Measurements from ENCODE around the gene CLSTN2.

CLSTN2 gene

GRCh38 chr3:140530603-140531002 is 595.6 kb downstream of the CLSTN2 start:
- no peak overlapping the region for H3K4me3 Mint-ChIP-seq

GRCh38 chr3:140532793-140533330 is 597.9 kb downstream of the CLSTN2 start:
- Mint-ChIP-seq H3K36me3 (ENCODE audit: low read depth) (no peaks in the 10 kb centered on the region), H3K4me1 (peaks cover 18% of the 10 kb centered on the region), H3K4me3 (no peak overlapping the region), H3K27ac (no peak overlapping the region), H3K9me3 (peaks cover 2% of the 10 kb centered on the region), H3K27me3 (ENCODE audit: low read depth) (peaks cover 6% of the 10 kb centered on the region)
- TF ChIP-seq, protein P1, sequence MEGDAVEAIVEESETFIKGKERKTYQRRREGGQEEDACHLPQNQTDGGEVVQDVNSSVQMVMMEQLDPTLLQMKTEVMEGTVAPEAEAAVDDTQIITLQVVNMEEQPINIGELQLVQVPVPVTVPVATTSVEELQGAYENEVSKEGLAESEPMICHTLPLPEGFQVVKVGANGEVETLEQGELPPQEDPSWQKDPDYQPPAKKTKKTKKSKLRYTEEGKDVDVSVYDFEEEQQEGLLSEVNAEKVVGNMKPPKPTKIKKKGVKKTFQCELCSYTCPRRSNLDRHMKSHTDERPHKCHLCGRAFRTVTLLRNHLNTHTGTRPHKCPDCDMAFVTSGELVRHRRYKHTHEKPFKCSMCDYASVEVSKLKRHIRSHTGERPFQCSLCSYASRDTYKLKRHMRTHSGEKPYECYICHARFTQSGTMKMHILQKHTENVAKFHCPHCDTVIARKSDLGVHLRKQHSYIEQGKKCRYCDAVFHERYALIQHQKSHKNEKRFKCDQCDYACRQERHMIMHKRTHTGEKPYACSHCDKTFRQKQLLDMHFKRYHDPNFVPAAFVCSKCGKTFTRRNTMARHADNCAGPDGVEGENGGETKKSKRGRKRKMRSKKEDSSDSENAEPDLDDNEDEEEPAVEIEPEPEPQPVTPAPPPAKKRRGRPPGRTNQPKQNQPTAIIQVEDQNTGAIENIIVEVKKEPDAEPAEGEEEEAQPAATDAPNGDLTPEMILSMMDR (IDR thresholded peaks at IDR 0.05; ENCODE audit: unreplicated experiment in 3 of 3) = no peak

More at GRCh38 chr3:140530603-140531002, 595.6 kb downstream of the CLSTN2 start:
- H3K27ac Mint-ChIP-seq = peak overlapping the region in 1 of 3 experiments; percentile 15
- H3K4me1 Mint-ChIP-seq = peaks cover 18% of the 10 kb centered on the region
- H3K27me3 Mint-ChIP-seq (ENCODE audit: low read depth) = no peaks in the 10 kb centered on the region
- TF ChIP-seq, protein P1 (IDR thresholded peaks at IDR 0.05; ENCODE audit: unreplicated experiment in 3 of 3) = no peak
- H3K9me3 Mint-ChIP-seq = peaks cover 2% of the 10 kb centered on the region
- H3K36me3 Mint-ChIP-seq (ENCODE audit: low read depth) = no peaks in the 10 kb centered on the region

DNA sequence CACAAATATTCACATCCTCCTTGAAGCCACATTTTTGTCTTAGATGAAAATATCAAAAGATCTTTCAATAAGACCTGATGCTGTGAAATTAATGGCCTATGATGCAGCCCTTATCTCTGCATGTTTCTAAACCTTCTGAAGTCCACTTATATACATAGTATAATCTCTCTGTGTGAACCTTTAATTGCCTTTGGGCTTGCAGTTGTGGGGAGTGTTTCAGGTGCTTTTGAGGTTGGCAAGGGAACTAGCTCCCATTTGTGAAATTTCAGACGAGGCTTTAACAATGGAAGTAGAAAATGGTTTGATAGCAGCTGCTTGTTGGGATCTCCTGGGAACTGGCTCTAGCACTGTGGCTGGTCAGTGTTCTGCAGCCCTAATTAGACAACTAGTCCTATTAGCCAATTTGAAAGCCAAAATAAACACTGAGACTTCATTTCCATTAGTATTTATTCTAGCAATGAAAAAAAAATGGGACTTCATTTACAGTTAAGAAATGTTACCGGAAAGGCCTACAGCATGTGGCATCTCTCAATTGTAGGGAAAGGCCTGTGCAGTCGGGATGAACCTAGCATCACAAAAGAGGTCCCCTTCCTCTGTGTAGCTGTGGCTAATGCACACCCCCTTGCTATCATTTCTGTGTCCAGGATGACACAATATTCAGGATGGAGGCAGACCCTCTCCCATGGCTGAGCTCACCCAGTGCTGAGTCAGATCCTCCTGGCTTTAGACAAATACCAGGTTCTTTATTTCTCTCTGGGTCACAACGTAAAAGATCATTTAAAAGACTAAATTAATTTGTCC is 602.1 kb downstream of the CLSTN2 start:
- Mint-ChIP-seq H3K9me3 (peaks cover 2% of the 10 kb centered on the region), H3K36me3 (ENCODE audit: low read depth) (no peaks in the 10 kb centered on the region), H3K27ac (no peak overlapping the region), H3K4me1 (no peaks in the 10 kb centered on the region), H3K27me3 (ENCODE audit: low read depth) (peaks cover 6% of the 10 kb centered on the region), H3K4me3 (no peak overlapping the region)
- TF ChIP-seq, protein P1 (IDR thresholded peaks at IDR 0.05; ENCODE audit: unreplicated experiment in 3 of 3) = no peak

GRCh38 chr3:140537727-140538082 is 602.7 kb downstream of the CLSTN2 start:
- H3K9me3 Mint-ChIP-seq = peaks cover 2% of the 10 kb centered on the region
- H3K36me3 Mint-ChIP-seq (ENCODE audit: low read depth) = no peaks in the 10 kb centered on the region
- H3K4me3 Mint-ChIP-seq = no peak overlapping the region
- peaks cover 6% of the 10 kb centered on the region for H3K27me3 Mint-ChIP-seq (ENCODE audit: low read depth)
- H3K27ac Mint-ChIP-seq = no peak overlapping the region
- no peaks in the 10 kb centered on the region for H3K4me1 Mint-ChIP-seq
- TF ChIP-seq, protein P1 (IDR thresholded peaks at IDR 0.05; ENCODE audit: unreplicated experiment in 3 of 3) = no peak

DNA sequence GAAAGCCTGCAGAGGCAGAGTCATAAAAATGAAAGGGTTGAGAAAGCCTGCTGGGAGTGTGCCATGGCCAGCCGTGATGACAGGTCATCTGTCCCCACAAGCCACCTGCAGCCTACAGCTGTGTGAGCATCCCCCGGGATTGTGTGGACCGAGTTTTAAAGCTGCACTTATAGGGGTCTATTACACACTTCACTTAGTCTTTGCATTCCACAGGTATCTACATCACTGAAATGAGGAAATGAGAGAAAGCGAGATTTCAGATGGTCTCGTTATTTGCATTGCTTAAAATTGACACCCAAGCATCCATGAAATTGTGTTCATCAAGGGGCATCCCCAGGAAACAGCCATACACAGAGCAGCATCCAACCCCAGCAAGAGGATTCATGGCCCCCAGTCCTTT is 605.3 kb downstream of the CLSTN2 start:
- no peaks in the 10 kb centered on the region for H3K9me3 Mint-ChIP-seq
- no peaks in the 10 kb centered on the region for H3K36me3 Mint-ChIP-seq (ENCODE audit: low read depth)
- H3K27me3 Mint-ChIP-seq (ENCODE audit: low read depth) = peaks cover 6% of the 10 kb centered on the region
- no peak overlapping the region for H3K4me3 Mint-ChIP-seq
- H3K27ac Mint-ChIP-seq = no peak overlapping the region
- TF ChIP-seq, protein P1 (IDR thresholded peaks at IDR 0.05; ENCODE audit: unreplicated experiment in 3 of 3) = no peak
- no peaks in the 10 kb centered on the region for H3K4me1 Mint-ChIP-seq
